Activated CD8-positive, alpha-beta memory T cell treated with anti-CD3 and anti-CD28 coated beads, Interleukin-2, amount 50 U/mL, for 1 hour (primary cell): ENCODE data around the gene CDH9.
"Not testable (repeated sequence)": the region's sequence is repeated elsewhere in the genome, so short reads cannot be mapped to it uniquely, and the experiment has no call there.

Experiments
- DNase-seq: peaks from one replicate; pipeline ENCODE4 v3.0.0-alpha.2; 2020; ENCODE audit errors: extremely low read depth

The CDH9 gene

GRCh38 chr5:26955161-26955560 lies 83.2 kb downstream of the CDH9 start:
- DNase-seq, result no peak

- DNase-seq, result no peak
Measured at GRCh38 chr5:26948921-26949320, 89.5 kb downstream of the CDH9 start.

GRCh38 chr5:26945901-26946300 lies 92.5 kb downstream of the CDH9 start:
- no peak for DNase-seq

DNA sequence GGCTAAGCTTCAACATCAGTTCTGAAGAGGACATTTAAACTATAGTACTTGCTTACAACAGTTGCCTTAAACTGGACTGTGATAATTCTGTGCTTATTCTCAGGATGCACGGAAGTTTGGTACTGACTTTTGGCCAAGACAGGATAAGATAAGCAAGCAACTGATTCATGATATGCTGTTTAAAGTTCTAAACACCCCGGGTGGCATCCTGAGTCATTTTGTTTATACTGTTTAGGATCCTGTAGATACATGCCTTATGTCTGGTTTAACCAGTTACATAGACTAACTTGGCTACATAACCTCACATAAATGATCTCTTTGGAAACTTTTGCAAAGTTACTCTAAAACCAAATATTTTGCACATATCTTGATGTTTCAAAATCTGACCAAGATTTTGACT lies 95.9 kb downstream of the CDH9 start:
- DNase-seq, result no peak

DNA sequence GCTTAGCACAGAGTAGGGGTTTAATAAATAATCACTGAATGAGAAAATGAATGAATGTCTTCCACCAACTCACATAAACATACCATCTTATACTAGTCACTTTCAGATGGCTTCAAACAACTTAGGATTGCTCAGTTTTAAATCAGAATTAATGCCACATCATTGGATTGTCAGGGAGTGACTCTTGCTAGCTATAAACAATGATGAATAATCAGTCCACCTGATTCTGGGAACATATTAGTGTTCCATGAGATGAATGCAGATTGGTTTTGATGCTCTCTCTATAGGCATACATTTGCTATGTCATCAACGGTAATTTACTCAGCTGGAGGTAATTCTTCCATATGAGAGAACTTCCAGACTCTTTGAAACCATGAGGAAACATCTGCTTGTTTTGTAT lies 97.4 kb downstream of the CDH9 start:
- DNase-seq, result no peak

- DNase-seq, result no peak
Measured at GRCh38 chr5:26932238-26932637, 106.1 kb downstream of the CDH9 start.

- no peak for DNase-seq
Measured at GRCh38 chr5:26921439-26921838, 116.9 kb downstream of the CDH9 start.

DNA sequence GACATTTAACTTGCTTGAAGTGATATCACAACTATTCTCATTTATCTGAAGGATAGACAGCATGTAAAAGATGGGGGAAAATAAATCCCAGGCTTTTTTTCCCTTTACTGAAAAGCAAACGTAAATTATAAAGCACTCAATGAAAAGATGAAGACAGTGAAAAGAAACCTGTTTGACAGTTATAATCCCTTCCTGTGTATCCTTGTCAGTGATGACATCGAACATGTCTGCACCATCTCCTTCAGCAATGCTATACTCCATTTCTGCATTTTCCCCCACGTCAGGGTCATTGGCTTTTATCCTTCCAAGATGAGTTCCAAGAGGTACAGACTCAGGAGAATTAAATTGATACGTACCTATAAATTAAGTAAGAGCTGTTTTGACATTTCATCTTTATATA lies 134.9 kb downstream of the CDH9 start:
- no peak for DNase-seq

GRCh38 chr5:26894719-26895263 lies 143.6 kb downstream of the CDH9 start:
- no peak for DNase-seq

GRCh38 chr5:26893078-26893477 lies 145.3 kb downstream of the CDH9 start:
- no peak for DNase-seq

GRCh38 chr5:26889815-26890214 lies 148.6 kb downstream of the CDH9 start:
- DNase-seq, result no peak

GRCh38 chr5:26884481-26884880 lies 153.9 kb downstream of the CDH9 start:
- no peak for DNase-seq

GRCh38 chr5:26883375-26883774 lies 155.0 kb downstream of the CDH9 start:
- DNase-seq, result no peak

GRCh38 chr5:26881901-26882300 lies 156.5 kb downstream of the CDH9 start:
- no peak for DNase-seq

- no peak for DNase-seq
Measured at GRCh38 chr5:26877154-26877553, 161.2 kb downstream of the CDH9 start.

GRCh38 chr5:26872337-26872736 lies 166.0 kb downstream of the CDH9 start:
- DNase-seq, result no peak

DNA sequence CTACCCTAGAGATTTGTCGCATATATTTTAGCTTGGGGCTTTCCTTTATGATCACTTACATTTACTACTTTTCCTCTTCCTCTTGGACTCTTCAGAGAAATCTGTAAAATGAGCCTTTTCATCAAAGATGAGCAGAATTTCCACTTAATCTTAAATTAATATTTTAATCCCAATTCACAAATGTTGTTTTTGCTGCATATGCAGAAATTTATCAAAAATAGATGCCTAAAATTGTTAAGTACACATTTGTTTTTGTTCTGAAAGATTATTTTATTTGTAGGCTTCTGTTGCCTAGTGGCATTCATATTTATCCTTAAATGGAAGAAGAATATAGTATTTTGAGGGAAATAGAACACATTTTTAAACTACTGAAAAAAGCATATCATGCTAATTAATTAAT lies 168.6 kb downstream of the CDH9 start:
- DNase-seq, result no peak

DNA sequence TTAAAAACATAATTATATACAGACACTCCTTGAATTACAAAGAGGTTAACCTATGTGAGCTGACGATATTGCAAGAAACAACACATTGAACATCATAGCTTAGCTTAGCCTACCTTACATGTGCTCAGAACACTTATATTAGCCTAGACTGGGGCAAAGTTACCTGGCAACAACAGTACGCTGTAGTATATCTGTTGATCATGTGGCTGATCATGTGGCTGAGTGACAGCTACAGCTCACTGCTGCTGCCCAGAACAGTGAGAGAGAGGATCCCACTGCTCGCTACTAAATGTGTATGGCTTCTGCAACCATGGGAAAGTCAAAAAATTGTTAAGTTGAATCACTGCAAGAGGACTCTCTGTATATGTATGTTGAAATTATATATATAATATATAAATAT lies 169.9 kb downstream of the CDH9 start:
- no peak for DNase-seq

DNA sequence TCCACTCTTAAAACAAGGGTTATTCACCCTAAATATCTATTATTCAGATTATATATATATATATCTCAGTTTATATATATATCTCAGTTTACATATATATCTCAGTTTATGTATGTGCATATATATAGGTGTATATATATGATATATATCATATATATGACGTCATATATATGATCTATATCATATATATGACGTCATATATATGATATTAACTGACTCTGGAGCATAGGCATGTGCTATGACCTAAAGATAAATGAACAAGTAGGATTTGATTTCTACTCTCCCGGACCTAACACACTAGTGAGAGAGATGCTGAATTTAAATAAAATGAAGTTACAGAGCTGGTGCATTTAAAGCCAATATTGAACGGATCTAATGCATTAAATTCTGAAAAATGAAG lies 174.3 kb downstream of the CDH9 start:
- DNase-seq, result no peak

GRCh38 chr5:26856238-26856637 lies 182.1 kb downstream of the CDH9 start:
- DNase-seq, result no peak

DNA sequence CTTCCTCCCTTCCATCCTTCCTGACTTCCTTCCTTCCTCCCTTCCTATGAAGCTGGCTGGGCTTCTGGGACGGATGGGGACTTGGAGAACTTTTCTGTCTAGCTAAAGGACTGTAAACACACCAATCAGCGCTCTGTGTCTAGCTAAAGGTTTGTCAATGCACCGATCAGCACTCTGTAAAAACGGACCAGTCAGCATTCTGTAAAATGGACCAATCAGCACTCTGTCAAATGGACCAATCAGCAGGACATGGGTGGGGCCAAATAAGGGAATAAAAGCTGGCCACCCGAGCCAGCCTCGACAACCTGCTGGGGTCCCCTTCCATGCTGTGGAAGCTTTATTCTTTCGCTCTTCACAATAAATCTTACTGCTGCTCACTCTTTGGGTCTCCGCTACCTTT lies 185.9 kb downstream of the CDH9 start:
- not testable (repeated sequence) for DNase-seq

- no peak for DNase-seq
Measured at GRCh38 chr5:26847041-26847736, 191.2 kb downstream of the CDH9 start.

- no peak for DNase-seq
Measured at GRCh38 chr5:26843677-26844076, 194.7 kb downstream of the CDH9 start.

- DNase-seq, result no peak
Measured at GRCh38 chr5:26833596-26833995, 204.8 kb downstream of the CDH9 start.
